Urinary bladder (tissue), 4 donors: ENCODE results near the gene CEP164. TPM values are rescaled to one million over a fixed set of nuclear protein-coding genes. Genes with fewer than 3 reads are reported as not detected.

ENCODE experiments used
- DNase-seq: peaks from one replicate; pipeline ENCODE4 v3.0.0-alpha.2; 2015; ENCODE audit errors: extremely low spot score
- H3K27ac ChIP-seq: one replicate; pipeline ENCODE4 v1.5.1; 2013; ENCODE audit warnings: low read depth, mild to moderate bottlenecking, moderate library complexity
- H3K36me3 ChIP-seq: one replicate; pipeline ENCODE4 v1.6.1; 2013; ENCODE audit warnings: mild to moderate bottlenecking, moderate library complexity; ENCODE audit not compliant: insufficient read depth
- H3K4me1 ChIP-seq: one replicate; pipeline ENCODE4 v1.6.1; 2013; ENCODE audit warnings: mild to moderate bottlenecking, moderate library complexity; ENCODE audit not compliant: insufficient read depth
- H3K4me3 ChIP-seq: one replicate; pipeline ENCODE4 v1.5.1; 2013; ENCODE audit warnings: low read depth, low read length
- WGBS: extraction: QIAGEN DNeasy Blood & Tissue Kit; methylation state at CpG from one replicate; pipeline ENCODE4 v1.1.7; 2013; 5-methylcytosine and 5-hydroxymethylcytosine counted together
- polyA plus RNA-seq: library from polyadenylated mRNA; stranded (reverse); fragments of 200-250 nt; gene quantifications from one replicate; pipeline ENCODE4 v1.2.3, GENCODE V29; 2013
- total RNA-seq: library from RNA; depleted of rRNA; stranded (reverse); fragments of >200 nt; gene quantifications from one replicate; pipeline ENCODE4 v1.2.3, GENCODE V29; 2014
- donor health status: healthy with polysubstance abuse.
- donor health status: healthy.

Gene CEP164
- total RNA-seq (29.0 TPM), polyA plus RNA-seq (17.5 TPM)

- Histone ChIP-seq H3K4me3 (peak within 1 kb of the TSS; percentile 68), H3K36me3 (no peaks in the 10 kb centered on the region), H3K4me1 (no peaks in the 10 kb centered on the region), H3K27ac (peak within 1 kb of the TSS; percentile 78)
- DNase-seq = peak; percentile 91
- under 1% methylated on average over 64 of the region's 64 CpGs for WGBS
These were observed at the start of gene CEP164 for GRCh38 chr11:117327567-117328374. Gene CEP164, plus strand, starts transcription at chr11:117327854. Its CDS starts 10,733 bp downstream, at chr11:117338587.

DNA sequence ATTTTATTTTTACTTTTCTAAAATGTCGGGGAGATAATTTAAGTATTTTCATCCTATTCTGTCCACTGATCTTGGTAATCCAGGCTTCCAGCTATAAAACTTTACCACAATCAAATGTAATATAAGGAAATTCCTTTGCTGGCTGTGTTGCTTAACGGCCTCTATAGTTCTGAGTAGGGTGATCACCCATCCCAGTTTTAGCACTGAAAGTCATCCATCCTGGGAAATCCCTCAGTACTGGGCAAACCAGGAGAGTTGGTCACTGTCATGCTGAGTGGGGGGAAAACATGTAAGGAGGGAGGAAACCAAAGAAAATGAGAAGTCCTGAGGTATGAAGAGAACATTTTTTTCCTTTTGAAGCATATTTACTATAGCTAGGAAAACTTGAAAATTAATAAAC, 49.3 kb upstream of the CEP164 start:
- H3K4me3 ChIP-seq = no peak overlapping the region
- no peak for DNase-seq
- no peak overlapping the region for H3K27ac ChIP-seq
- 78% methylated on average over 2 of the region's 2 CpGs for WGBS
- H3K4me1 ChIP-seq = no peaks in the 10 kb centered on the region
- H3K36me3 ChIP-seq = no peaks in the 10 kb centered on the region

- 73% methylated on average over 4 of the region's 4 CpGs for WGBS
- DNase-seq = no peak
These were observed 47.8 kb upstream of the CEP164 start for GRCh38 chr11:117279711-117280376.

DNA sequence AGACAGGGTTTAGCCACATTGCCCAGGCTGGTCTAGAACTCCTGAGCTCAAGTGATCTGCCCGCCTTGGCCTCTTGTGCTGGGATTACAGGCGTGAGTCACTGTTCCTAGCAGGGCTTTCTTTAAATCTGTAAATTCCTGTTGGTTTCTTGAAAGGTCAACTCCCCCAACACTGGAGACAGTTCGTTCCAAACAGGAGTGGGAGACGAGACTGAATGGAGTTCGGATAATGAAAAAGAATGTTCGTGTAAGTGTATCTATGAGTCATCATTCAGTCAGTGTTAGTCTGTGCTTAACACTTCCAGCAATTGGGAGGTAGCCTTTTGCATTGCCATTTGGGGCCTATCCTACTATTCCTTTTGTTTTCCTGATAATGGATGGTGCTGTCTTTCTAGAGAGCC, 46.5 kb upstream of the CEP164 start:
- DNase-seq = no peak
- H3K4me1 ChIP-seq = no peaks in the 10 kb centered on the region
- H3K27ac ChIP-seq = no peak overlapping the region
- no peaks in the 10 kb centered on the region for H3K36me3 ChIP-seq
- no peak overlapping the region for H3K4me3 ChIP-seq
- 69% methylated on average over 6 of the region's 6 CpGs for WGBS

More at GRCh38 chr11:117279711-117280376, 47.8 kb upstream of the CEP164 start:
- Histone ChIP-seq H3K27ac (no peak overlapping the region), H3K4me1 (no peaks in the 10 kb centered on the region), H3K4me3 (no peak overlapping the region), H3K36me3 (no peaks in the 10 kb centered on the region)

- 97% methylated on average over 7 of the region's 7 CpGs for WGBS
- H3K4me1 ChIP-seq = no peaks in the 10 kb centered on the region
- no peak for DNase-seq
- no peaks in the 10 kb centered on the region for H3K36me3 ChIP-seq
- H3K27ac ChIP-seq = no peak overlapping the region
- H3K4me3 ChIP-seq = no peak overlapping the region
These were observed 45.8 kb upstream of the CEP164 start for GRCh38 chr11:117281869-117282268.

GRCh38 chr11:117282956-117283355, 44.7 kb upstream of the CEP164 start:
- Histone ChIP-seq H3K27ac (no peak overlapping the region), H3K36me3 (no peaks in the 10 kb centered on the region), H3K4me3 (no peak overlapping the region), H3K4me1 (no peaks in the 10 kb centered on the region)
- WGBS = 95% methylated on average over 3 of the region's 3 CpGs
- no peak for DNase-seq

- 91% methylated on average over 2 of the region's 2 CpGs for WGBS
- no peaks in the 10 kb centered on the region for H3K4me1 ChIP-seq
- DNase-seq = no peak
- H3K36me3 ChIP-seq = no peaks in the 10 kb centered on the region
- no peak overlapping the region for H3K4me3 ChIP-seq
- no peak overlapping the region for H3K27ac ChIP-seq
These were observed 43.6 kb upstream of the CEP164 start for GRCh38 chr11:117284053-117284452.

DNA sequence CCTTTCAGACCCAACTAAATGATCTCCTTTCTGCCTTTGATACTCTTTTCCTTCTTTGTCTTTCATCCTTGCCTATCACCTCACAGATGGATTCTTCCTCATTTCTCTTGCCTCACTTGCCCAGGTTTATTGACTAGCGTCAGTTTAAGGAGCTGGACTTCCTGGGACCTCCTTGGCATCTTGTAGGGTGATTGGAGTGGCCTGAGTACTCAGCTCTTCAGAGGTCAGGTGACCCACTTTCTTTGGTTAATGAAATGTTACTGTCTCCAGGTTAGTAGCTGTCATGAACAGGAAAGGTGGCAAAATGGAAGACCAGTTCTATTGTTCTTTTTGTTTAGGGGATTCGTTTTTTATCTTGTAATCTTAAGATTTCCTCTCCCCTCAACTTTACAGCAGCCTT, 41.1 kb upstream of the CEP164 start:
- Histone ChIP-seq H3K4me3 (no peak overlapping the region), H3K27ac (no peak overlapping the region), H3K36me3 (peaks cover 2% of the 10 kb centered on the region), H3K4me1 (no peaks in the 10 kb centered on the region)
- WGBS = 87% methylated on average over 2 of the region's 2 CpGs
- no peak for DNase-seq

GRCh38 chr11:117287668-117288067, 40.0 kb upstream of the CEP164 start:
- WGBS = 82% methylated on average over 3 of the region's 3 CpGs
- no peak for DNase-seq
- no peak overlapping the region for H3K4me3 ChIP-seq
- no peak overlapping the region for H3K27ac ChIP-seq
- H3K4me1 ChIP-seq = no peaks in the 10 kb centered on the region
- H3K36me3 ChIP-seq = peaks cover 2% of the 10 kb centered on the region

- H3K36me3 ChIP-seq = peaks cover 2% of the 10 kb centered on the region
- no peak overlapping the region for H3K4me3 ChIP-seq
- WGBS = 94% methylated on average over 1 of the region's 1 CpG
- no peak for DNase-seq
- no peaks in the 10 kb centered on the region for H3K4me1 ChIP-seq
- no peak overlapping the region for H3K27ac ChIP-seq
These were observed 37.9 kb upstream of the CEP164 start for GRCh38 chr11:117289795-117290194.

- Histone ChIP-seq H3K4me1 (no peaks in the 10 kb centered on the region), H3K36me3 (peaks cover 2% of the 10 kb centered on the region), H3K4me3 (no peak within 1 kb of the TSS), H3K27ac (no peak within 1 kb of the TSS)
- no peak for DNase-seq
- 95% methylated on average over 8 of the region's 8 CpGs for WGBS
These were observed 36.8 kb upstream of the CEP164 start, which contains the start of gene BACE1-AS for GRCh38 chr11:117290809-117291396. Gene BACE1-AS, plus strand, starts transcription at chr11:117291346.

GRCh38 chr11:117292616-117293015, 35.0 kb upstream of the CEP164 start:
- no peak for DNase-seq
- Histone ChIP-seq H3K27ac (no peak overlapping the region), H3K36me3 (peaks cover 2% of the 10 kb centered on the region), H3K4me3 (no peak overlapping the region), H3K4me1 (no peaks in the 10 kb centered on the region)
- WGBS = 97% methylated on average over 2 of the region's 2 CpGs

DNA sequence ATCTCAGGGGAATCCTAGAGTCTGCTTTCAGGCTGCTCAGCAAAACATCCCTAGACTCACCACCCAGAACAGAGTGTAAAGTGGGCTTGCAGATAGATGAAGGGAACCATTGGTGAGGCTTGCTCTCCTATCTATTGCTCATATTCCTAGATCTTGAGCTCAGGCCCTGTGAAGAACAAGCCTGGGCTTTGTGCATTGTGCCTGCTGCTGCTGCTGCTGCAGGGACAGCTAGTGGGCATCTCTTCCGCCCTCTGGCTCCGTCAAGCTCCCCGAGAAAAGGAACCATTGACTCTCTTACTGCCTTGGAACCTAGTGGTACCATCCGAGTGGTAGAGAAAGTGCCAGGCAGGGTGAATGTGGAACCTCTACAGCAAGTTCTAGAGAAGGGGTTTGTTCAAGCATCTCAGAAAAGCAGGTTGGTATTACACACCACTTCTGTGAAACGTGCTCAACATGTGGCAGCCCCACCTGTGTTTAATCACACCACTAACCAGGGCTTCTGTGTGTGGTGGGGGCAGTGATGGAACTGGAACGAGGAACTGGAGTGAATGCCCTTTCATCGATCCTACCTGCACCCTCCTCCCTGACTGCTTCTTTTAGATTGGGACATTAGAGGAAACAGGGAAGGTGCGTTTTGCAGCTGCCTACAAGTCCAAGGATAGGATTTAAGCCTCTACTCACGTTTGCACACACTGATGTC, 32.1 kb upstream of the CEP164 start:
- 85% methylated on average over 9 of the region's 9 CpGs for WGBS
- DNase-seq = no peak
- H3K36me3 ChIP-seq = peaks cover 2% of the 10 kb centered on the region
- no peak overlapping the region for H3K4me3 ChIP-seq
- H3K27ac ChIP-seq = no peak overlapping the region
- no peaks in the 10 kb centered on the region for H3K4me1 ChIP-seq
